ENCODE data around the gene CSMD2.
"Not testable (repeated sequence)": the region's sequence is repeated elsewhere in the genome, so short reads cannot be mapped to it uniquely, and the experiment has no call there.

The CSMD2 gene

GRCh38 chr1:34050709-34051485, 114.1 kb downstream of the CSMD2 start:
- DNase-seq, result no peak

DNA sequence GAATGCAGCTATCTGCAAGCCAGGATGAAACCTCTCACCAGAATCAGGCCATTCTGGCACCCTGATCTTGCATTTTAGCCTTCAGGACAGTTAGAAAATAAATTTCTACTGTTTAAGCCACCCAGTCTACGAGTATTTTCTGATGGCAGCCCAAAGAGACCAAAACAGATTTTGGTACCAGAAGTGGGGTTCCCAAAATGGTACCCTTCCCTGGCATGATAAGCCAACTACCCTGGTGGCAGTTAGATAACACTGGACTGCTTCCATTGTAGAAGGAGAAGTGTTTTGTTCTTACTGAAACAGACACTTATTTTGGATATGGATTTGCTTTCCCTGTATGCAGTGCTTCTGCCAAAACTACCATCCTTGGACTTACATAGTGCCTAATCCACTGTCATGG, 115.0 kb downstream of the CSMD2 start:
- DNase-seq, result no peak

- no peak for DNase-seq
Observed at GRCh38 chr1:34049477-34049876, 115.6 kb downstream of the CSMD2 start.

- DNase-seq, result no peak
Observed at GRCh38 chr1:34037856-34038255, 127.2 kb downstream of the CSMD2 start.

GRCh38 chr1:34037109-34037508, 127.9 kb downstream of the CSMD2 start:
- no peak for DNase-seq

DNA sequence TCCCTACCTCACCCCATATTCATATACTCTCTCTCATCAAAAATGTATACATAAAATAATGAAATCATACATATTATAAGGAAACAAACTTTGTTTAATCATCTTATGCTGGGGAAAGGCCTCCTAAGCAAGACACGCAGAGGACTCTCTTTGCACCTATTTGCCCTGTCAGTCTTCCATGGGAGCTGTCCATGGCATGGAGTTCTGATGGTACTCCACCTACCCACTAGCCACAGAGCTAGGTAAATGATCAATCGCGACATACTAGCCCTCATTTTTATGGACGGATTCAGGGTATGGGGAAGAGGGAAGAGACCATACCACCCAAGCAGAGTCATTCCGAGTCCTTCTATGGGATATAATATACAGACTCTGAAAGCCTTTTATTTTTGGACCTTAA, 131.0 kb downstream of the CSMD2 start:
- no peak for DNase-seq

- DNase-seq, result no peak
Observed at GRCh38 chr1:34029954-34030353, 135.1 kb downstream of the CSMD2 start.

- no peak for DNase-seq
Observed at GRCh38 chr1:34029515-34029914, 135.5 kb downstream of the CSMD2 start.

- no peak for DNase-seq
Observed at GRCh38 chr1:34028381-34029055, 136.5 kb downstream of the CSMD2 start.

DNA sequence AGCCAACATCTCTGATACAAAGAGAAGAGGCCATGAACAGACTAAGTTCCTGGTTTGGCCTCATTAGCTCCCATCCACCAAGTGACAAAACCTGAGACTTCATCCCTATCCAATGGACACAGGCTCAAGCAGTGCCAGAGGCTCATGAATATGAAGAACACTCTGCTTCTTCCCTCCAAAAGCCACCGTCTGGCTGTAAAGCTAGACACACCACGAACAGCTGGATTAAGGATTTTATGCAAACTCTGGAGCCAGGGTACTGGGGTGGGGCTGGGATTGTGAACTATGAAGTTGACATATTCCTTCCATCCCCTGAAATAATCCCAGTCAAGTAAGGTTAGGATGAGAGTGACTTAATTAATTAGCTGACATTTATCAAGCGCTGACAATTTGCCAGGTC, 139.4 kb downstream of the CSMD2 start:
- no peak for DNase-seq

DNA sequence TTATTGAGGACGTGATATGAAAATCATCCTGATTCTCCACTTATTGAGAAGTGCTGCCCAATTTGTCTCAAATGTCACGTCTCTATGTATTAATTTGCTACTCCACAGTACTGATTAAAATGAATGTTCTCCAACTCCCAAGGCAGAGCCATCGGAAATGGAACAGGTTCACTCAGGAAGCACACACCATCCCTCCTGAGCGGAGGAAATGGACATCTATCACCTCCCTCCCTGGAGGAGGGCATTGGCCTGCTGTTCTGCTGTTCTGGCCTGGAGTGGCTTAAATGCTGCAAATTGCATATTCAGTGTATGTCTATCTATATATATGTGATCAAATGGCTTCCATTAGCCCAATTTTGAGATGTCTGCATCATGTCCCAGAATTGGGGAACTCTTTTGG, 140.5 kb downstream of the CSMD2 start:
- DNase-seq, result no peak

- DNase-seq, result no peak
Observed at GRCh38 chr1:34019741-34020552, 145.1 kb downstream of the CSMD2 start.

GRCh38 chr1:34018285-34018684, 146.7 kb downstream of the CSMD2 start:
- no peak for DNase-seq

DNA sequence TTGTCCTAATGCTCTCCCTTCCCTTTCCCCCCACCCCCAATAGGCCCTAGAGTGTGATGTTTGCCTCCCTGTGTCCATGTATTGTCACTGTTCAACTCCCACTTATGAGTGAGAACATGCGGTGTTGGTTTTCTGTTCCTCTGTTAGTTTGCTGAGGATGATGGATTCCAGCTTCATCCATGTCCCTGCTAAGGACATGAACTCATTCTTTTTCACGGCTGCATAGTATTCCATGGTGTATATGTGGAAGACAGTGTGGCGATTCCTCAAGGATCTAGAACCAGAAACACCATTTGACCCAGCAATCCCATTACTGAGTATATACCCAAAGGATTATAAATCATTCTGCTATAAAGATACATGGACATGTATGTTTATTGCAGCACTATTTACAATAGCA, 148.7 kb downstream of the CSMD2 start:
- DNase-seq, result not testable (repeated sequence)

GRCh38 chr1:34013958-34014737, 150.9 kb downstream of the CSMD2 start:
- no peak for DNase-seq

- DNase-seq, result no peak
Observed at GRCh38 chr1:34013136-34013535, 151.9 kb downstream of the CSMD2 start.

DNA sequence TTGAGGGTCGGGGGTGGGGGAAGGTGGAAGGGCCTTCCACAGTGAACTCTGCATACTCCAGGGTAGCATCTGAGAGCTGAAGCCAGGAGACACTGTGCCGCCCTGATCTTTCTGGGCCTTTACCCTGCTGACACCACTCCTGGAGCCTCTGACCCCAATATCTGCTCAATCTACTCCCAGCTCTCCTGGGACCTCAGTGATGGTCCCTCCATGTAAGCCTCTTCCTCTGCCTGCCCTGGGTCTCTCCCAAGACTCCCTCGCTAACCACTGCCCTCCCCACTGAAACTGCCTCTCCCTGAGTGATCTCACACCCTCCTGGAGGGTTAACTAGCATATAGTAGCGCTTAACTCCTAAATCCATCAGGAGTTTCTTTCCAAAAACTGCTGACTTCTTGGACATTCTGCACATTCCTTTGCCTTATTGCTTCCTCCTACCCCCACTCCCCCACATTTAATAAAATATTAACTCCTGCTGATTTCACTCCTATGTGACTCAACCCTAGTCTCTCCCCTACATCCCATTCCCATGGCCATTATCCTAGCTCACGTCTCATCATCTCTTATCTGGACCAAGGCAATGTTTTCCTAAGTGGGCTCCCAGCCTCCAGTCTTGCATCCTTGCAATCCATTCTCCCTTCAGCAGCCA, 155.6 kb downstream of the CSMD2 start:
- peak; percentile 99 for DNase-seq

DNA sequence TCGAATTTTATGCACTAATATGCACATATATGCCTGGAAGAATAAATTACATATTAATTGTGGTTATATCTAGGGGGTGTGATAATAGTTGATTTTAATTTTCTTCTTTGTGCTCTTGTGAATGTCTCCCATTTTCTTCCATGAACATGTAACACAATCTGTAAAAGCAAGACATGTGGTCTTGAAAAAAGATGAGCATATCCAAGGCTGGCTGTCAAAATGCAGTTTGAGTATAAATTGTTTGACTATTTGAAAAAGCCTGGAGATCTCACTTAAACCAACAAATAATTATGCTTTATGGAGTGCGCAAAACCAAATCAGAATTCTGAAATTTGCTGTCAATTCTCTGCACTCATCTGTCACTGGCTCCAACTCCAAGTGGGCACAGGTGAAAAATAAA, 157.3 kb downstream of the CSMD2 start:
- DNase-seq, result no peak

DNA sequence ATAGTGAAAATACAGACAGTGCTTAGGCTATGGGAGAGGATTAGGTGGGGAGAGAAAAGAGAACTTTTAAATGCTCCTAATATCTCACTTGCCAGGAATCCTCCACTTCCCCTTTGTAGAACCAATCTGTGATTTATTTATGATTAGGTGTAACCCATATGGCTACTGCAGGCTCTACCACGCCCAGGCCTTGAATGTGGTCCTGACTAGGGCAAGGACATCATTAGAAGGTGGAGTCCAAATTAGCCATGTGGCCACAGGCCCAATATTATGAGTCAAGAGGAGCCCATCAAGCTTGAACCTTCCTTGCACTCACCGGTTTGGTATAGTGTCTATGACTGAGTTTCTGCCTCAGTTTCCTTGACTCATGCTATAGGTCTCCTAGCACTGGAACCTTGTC, 159.7 kb downstream of the CSMD2 start:
- no peak for DNase-seq

DNA sequence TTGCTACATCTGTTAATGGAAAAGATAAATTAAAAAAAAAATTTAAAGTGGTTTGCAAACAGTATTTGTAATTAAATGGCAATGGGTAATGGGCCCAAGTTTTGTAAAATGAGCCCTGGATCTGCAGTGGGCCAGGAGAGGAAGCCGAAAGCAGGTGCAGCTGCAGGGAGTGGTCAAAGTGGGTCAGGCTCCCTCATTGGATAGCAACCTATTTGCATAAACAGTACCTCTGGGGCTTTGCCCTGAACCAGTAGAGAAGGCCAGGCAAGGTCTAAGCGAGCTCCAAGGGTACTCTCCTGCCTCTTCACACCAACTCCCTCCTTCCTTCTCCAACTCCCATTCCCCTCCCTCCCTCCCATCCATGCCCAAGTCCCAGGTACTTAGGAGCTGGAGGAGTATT, 162.2 kb downstream of the CSMD2 start:
- DNase-seq, result no peak

GRCh38 chr1:33997127-33998036, 167.6 kb downstream of the CSMD2 start:
- DNase-seq, result no peak
